Hepatocyte (in vitro differentiated cells): ENCODE data around the gene ZBP1. TPM values are rescaled to one million over a fixed set of nuclear protein-coding genes. Genes with fewer than 3 reads are reported as not detected.

Experiments
- DNase-seq: peaks from one replicate; pipeline ENCODE4 v3.0.0-alpha.2; 2016; ENCODE audit warnings: low spot score
- H2AFZ ChIP-seq: fragments of 200-600 bp; sonication (generic); 2 replicates; pipeline ENCODE4 v1.6.0; 2016; ENCODE audit warnings: antibody characterized with exemption, mild to moderate bottlenecking
- H3K27ac ChIP-seq: fragments of 200-600 bp; sonication (generic); 2 replicates; pipeline ENCODE4 v1.5.1; 2016; ENCODE audit warnings: mild to moderate bottlenecking
- H3K27me3 ChIP-seq: fragments of 200-600 bp; sonication (generic); 2 replicates; pipeline ENCODE4 v1.6.1; 2016
- H3K36me3 ChIP-seq: fragments of 200-600 bp; sonication (generic); replicated peaks from 2 replicates; pipeline ENCODE4 v1.5.1; 2016; ENCODE audit warnings: low read depth; ENCODE audit not compliant: insufficient read depth
- H3K4me1 ChIP-seq: fragments of 200-600 bp; sonication (generic); 2 replicates; pipeline ENCODE4 v1.5.1; 2016; ENCODE audit warnings: mild to moderate bottlenecking, moderate library complexity; ENCODE audit not compliant: insufficient read depth
- H3K4me2 ChIP-seq: fragments of 200-600 bp; sonication (generic); 2 replicates; pipeline ENCODE4 v1.6.0; 2016
- H3K4me3 ChIP-seq: fragments of 200-600 bp; sonication (generic); 2 replicates; pipeline ENCODE4 v1.5.1; 2016; ENCODE audit warnings: mild to moderate bottlenecking
- H3K79me2 ChIP-seq: fragments of 200-600 bp; sonication (generic); 2 replicates; pipeline ENCODE4 v1.6.0; 2017; ENCODE audit warnings: mild to moderate bottlenecking
- H3K9me2 ChIP-seq: fragments of 200-600 bp; sonication (generic); replicated peaks from 2 replicates; pipeline ENCODE4 v1.6.0; 2017; ENCODE audit warnings: mild to moderate bottlenecking; ENCODE audit not compliant: insufficient read depth
- H3K9me3 ChIP-seq: fragments of 200-600 bp; sonication (generic); 2 replicates; pipeline ENCODE4 v1.5.1; 2016; ENCODE audit warnings: low read depth, mild to moderate bottlenecking
- H4K20me1 ChIP-seq: fragments of 200-600 bp; sonication (generic); 2 replicates; pipeline ENCODE4 v1.6.0; 2016; ENCODE audit warnings: mild to moderate bottlenecking; ENCODE audit not compliant: insufficient read depth, poor library complexity, severe bottlenecking
- EZH2 ChIP-seq: fragments of 200-600 bp; sonication (generic); IDR thresholded peaks from 2 replicates; pipeline ENCODE4 v1.6.1; 2016; ENCODE audit warnings: antibody characterized with exemption, mild to moderate bottlenecking, borderline replicate concordance
- EZH2phosphoT487 ChIP-seq: fragments of 200-600 bp; sonication (generic); IDR thresholded peaks from one replicate; pipeline ENCODE4 v1.6.1; 2018; ENCODE audit warnings: antibody characterized with exemption, mild to moderate bottlenecking, low read depth, moderate library complexity; ENCODE audit not compliant: unreplicated experiment, severe bottlenecking
- WGBS: methylation state at CpG from one replicate; pipeline ENCODE4 v1.1.6; 2016; ENCODE audit warnings: low lambda C conversion rate; ENCODE audit errors: missing lambda C conversion rate; 5-methylcytosine and 5-hydroxymethylcytosine counted together
- polyA plus RNA-seq: library from polyadenylated mRNA; unstranded; fragments of >200 nt; fragmentation: Nextera tagmentation; extraction: Ambion mirVana; gene quantifications from 2 replicates; pipeline ENCODE4 v1.2.1, GENCODE V29; 2016
- total RNA-seq: library from RNA; depleted of rRNA; stranded (reverse); fragments of >200 nt; gene quantifications from 2 replicates; pipeline ENCODE4 v1.2.3, GENCODE V29; 2014
- TF ChIP-seq, protein P1 (sequence below): fragments of 200-600 bp; sonication (generic); IDR thresholded peaks from 2 replicates; pipeline ENCODE4 v1.5.1; 2016; ENCODE audit warnings: antibody characterized with exemption, mild to moderate bottlenecking; ENCODE audit not compliant: poor library complexity

Gene ZBP1
- total and polyA plus RNA-seq, 2 experiments from 2014 or later: not detected

DNA sequence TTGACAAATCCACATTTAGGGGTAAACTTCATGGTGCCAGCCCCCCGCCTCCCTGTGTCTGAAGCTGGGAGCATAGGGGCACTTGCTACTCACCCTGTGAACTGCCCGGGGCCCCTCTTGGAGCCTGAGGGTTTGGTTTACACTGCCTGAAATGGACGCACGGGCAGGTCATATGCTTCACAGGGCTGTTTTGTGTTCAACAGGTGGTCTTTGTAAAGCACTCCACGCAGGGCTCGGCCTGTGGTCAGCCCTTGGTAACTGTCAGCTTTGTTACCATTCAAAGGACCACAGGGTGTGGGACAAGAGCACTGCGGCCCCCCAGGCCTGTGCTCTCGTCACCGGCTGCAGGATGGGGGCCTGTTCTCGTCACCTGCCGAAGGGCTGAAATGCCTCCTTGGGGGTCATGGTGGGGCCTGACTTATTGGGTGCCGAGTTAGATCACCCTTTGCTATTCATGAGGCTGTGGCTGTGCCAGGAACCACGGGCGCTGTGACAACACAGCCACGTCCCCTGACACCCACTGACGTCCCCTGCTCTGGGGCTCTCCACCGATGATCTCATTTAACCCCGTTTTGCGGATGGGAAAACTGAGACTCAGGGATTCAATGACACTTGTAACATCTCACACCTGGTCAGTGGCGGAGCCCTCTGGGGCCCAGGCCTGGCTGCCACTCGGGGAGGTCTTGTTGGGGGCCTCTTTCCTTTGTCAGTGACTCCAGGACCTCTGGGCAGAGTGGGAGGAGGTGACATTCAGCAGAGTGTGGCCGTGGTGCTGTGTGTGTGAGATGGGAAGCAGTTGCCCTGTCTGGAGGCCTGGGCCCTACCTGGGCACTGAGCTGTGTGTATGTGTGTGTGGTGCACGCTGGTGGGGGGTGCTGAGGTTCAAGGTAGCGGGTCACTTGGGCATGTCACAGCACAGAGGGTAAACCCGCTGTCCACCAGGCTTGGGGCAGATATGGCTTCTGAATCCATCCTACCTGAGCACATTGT is 24.9 kb downstream of the ZBP1 start:
- Histone ChIP-seq H3K4me3 (no peak overlapping the region), H3K4me2 (no peak overlapping the region), H3K79me2 (no peaks in the 10 kb centered on the region), H4K20me1 (no peaks in the 10 kb centered on the region), H2AFZ (no peak overlapping the region), H3K36me3 (no peaks in the 10 kb centered on the region), H3K27me3 (no peaks in the 10 kb centered on the region), H3K27ac (no peak overlapping the region), H3K4me1 (no peaks in the 10 kb centered on the region), H3K9me3 (no peaks in the 10 kb centered on the region), H3K9me2 (no peaks in the 10 kb centered on the region)
- 89% methylated on average over 25 of the region's 25 CpGs for WGBS
- TF ChIP-seq EZH2phosphoT487 (no peak), EZH2 (no peak)
- TF ChIP-seq, protein P1, sequence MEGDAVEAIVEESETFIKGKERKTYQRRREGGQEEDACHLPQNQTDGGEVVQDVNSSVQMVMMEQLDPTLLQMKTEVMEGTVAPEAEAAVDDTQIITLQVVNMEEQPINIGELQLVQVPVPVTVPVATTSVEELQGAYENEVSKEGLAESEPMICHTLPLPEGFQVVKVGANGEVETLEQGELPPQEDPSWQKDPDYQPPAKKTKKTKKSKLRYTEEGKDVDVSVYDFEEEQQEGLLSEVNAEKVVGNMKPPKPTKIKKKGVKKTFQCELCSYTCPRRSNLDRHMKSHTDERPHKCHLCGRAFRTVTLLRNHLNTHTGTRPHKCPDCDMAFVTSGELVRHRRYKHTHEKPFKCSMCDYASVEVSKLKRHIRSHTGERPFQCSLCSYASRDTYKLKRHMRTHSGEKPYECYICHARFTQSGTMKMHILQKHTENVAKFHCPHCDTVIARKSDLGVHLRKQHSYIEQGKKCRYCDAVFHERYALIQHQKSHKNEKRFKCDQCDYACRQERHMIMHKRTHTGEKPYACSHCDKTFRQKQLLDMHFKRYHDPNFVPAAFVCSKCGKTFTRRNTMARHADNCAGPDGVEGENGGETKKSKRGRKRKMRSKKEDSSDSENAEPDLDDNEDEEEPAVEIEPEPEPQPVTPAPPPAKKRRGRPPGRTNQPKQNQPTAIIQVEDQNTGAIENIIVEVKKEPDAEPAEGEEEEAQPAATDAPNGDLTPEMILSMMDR: no peak
- no peak for DNase-seq

DNA sequence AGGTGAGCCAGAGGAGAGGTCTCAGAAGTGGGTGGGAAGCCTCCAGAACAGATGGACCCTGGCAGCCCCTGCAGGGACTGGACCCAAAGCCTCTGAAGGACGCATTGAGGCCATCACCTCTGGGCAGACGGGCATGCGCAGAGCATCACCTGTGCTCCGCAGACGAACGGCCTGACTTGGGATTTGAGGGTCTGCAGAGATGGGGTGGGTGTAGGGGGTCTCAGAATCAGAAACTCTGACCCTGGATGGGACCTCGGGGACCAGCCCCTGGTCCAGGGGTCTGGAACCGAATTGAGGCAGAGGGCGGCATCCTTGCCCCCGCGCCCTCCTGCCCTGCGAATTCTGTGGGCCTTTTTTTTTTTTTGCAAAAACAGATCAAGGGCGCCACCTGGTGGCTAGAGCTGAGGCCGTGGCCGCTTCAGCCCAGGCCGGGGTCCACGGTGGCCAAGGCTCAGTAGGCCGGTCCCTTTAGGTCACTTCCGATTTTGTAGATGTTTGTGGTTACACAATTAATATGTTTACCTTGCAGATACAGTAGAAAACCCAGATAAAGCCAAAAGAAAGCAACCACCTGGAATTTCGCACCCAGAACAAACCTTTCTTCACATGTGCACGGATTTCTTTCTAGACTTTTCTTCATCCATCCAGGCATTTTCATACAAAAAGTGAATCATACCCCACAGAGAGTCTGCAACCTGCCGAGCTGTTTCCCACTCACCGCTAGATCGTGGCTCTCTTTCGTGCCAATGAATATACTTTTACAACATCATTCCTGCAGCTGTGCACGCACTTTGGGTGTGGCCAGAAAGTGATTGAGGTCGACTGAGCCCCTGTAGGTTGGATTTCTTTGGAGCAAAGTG is 25.9 kb downstream of the ZBP1 start:
- TF ChIP-seq, protein P1: peak; percentile 83
- no peak for TF ChIP-seq EZH2phosphoT487
- no peak overlapping the region for H2AFZ ChIP-seq
- H3K4me3 ChIP-seq: no peak overlapping the region
- no peak overlapping the region for H3K4me2 ChIP-seq
- WGBS: 37% methylated on average over 27 of the region's 27 CpGs
- no peaks in the 10 kb centered on the region for H3K9me3 ChIP-seq
- no peak overlapping the region for H3K27ac ChIP-seq
- peak; percentile 69 for DNase-seq
- no peaks in the 10 kb centered on the region for H3K9me2 ChIP-seq
- H4K20me1 ChIP-seq: no peaks in the 10 kb centered on the region
- H3K79me2 ChIP-seq: no peaks in the 10 kb centered on the region
- H3K36me3 ChIP-seq: no peaks in the 10 kb centered on the region
- H3K4me1 ChIP-seq: peaks cover 4% of the 10 kb centered on the region
- no peaks in the 10 kb centered on the region for H3K27me3 ChIP-seq

DNA sequence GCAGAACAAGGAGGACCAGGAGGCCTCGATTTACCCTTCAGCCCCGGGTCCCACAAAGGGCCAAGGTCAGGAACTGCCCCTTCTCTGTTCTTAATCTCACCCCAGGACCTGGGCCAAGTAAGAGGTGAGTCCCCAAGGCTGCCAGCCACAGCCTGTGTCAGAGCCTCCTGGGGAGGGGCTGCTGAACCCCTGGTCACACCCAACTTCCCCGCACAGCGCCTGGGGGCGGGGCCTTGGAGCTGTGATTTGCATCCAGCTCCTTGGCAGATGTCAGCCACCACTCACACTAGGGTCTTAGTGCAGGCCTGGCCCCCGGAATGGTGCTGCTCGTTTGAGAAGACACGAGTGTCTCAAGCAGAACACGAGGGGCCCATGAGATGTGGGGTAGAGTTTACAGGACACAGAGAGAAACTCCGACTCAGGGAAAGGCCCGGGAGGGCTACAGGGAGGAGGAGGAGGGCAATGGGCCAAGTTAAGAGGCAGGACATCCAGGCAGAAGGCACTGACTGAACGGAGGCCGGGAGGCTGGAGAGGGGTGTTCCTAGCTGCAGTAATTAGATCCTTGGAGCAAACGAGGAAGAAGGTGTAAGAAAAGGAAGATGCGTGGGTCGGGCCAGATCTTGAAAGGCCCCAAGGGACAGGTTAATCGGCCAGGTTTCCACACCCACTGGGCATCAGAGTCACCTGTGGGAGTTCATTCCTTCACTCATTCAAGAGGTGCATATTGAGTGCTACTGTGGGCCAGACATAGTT is 26.9 kb downstream of the ZBP1 start:
- Histone ChIP-seq H3K27ac (no peak overlapping the region), H3K4me3 (no peak overlapping the region), H3K79me2 (no peaks in the 10 kb centered on the region), H3K9me3 (no peaks in the 10 kb centered on the region), H3K9me2 (no peaks in the 10 kb centered on the region), H3K36me3 (no peaks in the 10 kb centered on the region), H3K27me3 (no peaks in the 10 kb centered on the region), H2AFZ (no peak overlapping the region), H4K20me1 (no peaks in the 10 kb centered on the region), H3K4me1 (peaks cover 4% of the 10 kb centered on the region), H3K4me2 (no peak overlapping the region)
- TF ChIP-seq, protein P1: no peak
- TF ChIP-seq EZH2phosphoT487 (no peak), EZH2 (no peak)
- no peak for DNase-seq
- WGBS: 81% methylated on average over 17 of the region's 17 CpGs
